H1 (cell line): Measurements from ENCODE around the gene CCDC30. TPM values are rescaled to one million over a fixed set of nuclear protein-coding genes. Genes with fewer than 3 reads are reported as not detected.
A peak's percentile ranks its signal among the peaks of the same experiment; 100 is the strongest.

Source experiments
- CTCF ChIA-PET: fragments of 300-600 bp; sonication (Branson Sonifier 250); formaldehyde crosslinking; loops from one replicate; lab custom pipeline; 2021; ENCODE audit not compliant: partially characterized antibody; lab: Charles Lee
- POLR2A ChIA-PET: fragments of 300-600 bp; sonication (Branson Sonifier 250); formaldehyde crosslinking; loops from one replicate; lab custom pipeline; 2021; ENCODE audit warnings: inconsistent platforms; ENCODE audit not compliant: partially characterized antibody; lab: Charles Lee
- DNase-seq, 2 experiments: peaks; one replicate each; pipeline versions ENCODE4 v3.0.0 to v3.0.0-alpha.2; 2010 to 2022; ENCODE audit warnings: low spot score in 2 of 2, low read depth in 1 of 2, mixed read lengths in 1 of 2
- FAIRE-seq: peaks from 2 replicates; lab custom pipeline; 2011; peaks lifted over from hg19 to GRCh38; lab: Jason Lieb, UNC
- H2AFZ ChIP-seq: 2 replicates; pipeline ENCODE4 v1.8.1; 2012; ENCODE audit warnings: low read length, inconsistent platforms
- H2AK5ac ChIP-seq: 2 replicates; pipeline ENCODE4 v1.6.1; 2013; ENCODE audit warnings: low read depth, low read length
- H2BK120ac ChIP-seq: replicated peaks from 2 replicates; pipeline ENCODE3; 2013; ENCODE audit warnings: low read depth, low read length, inconsistent platforms
- H2BK12ac ChIP-seq: 2 replicates; pipeline ENCODE4 v1.6.1; 2013; ENCODE audit warnings: low read depth, low read length
- H2BK15ac ChIP-seq: 2 replicates; pipeline ENCODE4 v1.6.1; 2013; ENCODE audit warnings: low read length
- H2BK20ac ChIP-seq: 2 replicates; pipeline ENCODE4 v1.6.1; 2013; ENCODE audit warnings: low read length
- H2BK5ac ChIP-seq: 2 replicates; pipeline ENCODE4 v1.6.1; 2013; ENCODE audit warnings: low read depth, low read length
- H3K14ac ChIP-seq: 2 replicates; pipeline ENCODE4 v1.6.1; 2013; ENCODE audit warnings: inconsistent platforms; ENCODE audit not compliant: insufficient read length
- H3K18ac ChIP-seq: 2 replicates; pipeline ENCODE4 v1.6.1; 2013; ENCODE audit warnings: low read length; ENCODE audit errors: extremely low read depth
- H3K23ac ChIP-seq: 2 replicates; pipeline ENCODE4 v1.6.1; 2013; ENCODE audit warnings: inconsistent platforms; ENCODE audit not compliant: insufficient read length
- H3K23me2 ChIP-seq: 2 replicates; pipeline ENCODE4 v1.6.1; 2013; ENCODE audit warnings: low read depth, low read length
- H3K27ac ChIP-seq: 2 replicates; pipeline ENCODE4 v1.6.1; 2011; ENCODE audit warnings: low read depth, low read length, inconsistent platforms
- H3K27me3 ChIP-seq, 4 experiments: replicated peaks in 1 of 4; 1 replicate in 1 of 4; 2 replicates in 3 of 4; pipeline versions ENCODE4 v1.6.1 to v1.8.1; 2011 to 2013; ENCODE audit warnings: low read length in 3 of 4, mild to moderate bottlenecking in 3 of 4, inconsistent platforms in 2 of 4, mixed read lengths in 2 of 4, moderate library complexity in 1 of 4; ENCODE audit not compliant: control insufficient read depth in 3 of 4, insufficient read depth in 3 of 4; ENCODE audit errors: extremely low read depth in 1 of 4
- H3K36me3 ChIP-seq, 4 experiments: 2 replicates each; pipeline versions ENCODE4 v1.6.1 to v1.8.1; 2011 to 2013; ENCODE audit warnings: mild to moderate bottlenecking in 4 of 4, low read length in 3 of 4, moderate library complexity in 2 of 4, control low read depth in 1 of 4, inconsistent platforms in 1 of 4; ENCODE audit not compliant: insufficient read depth in 4 of 4, control insufficient read depth in 2 of 4
- H3K4ac ChIP-seq: replicated peaks from 2 replicates; pipeline ENCODE3; 2013; ENCODE audit warnings: low read length, low read depth, mixed read lengths, inconsistent platforms; ENCODE audit not compliant: insufficient read length
- H3K4me1 ChIP-seq, 4 experiments: replicated peaks in 1 of 4; 1 replicate in 1 of 4; 2 replicates in 3 of 4; pipeline versions ENCODE4 v1.6.1 to v1.8.1; 2011 to 2013; ENCODE audit warnings: low read length in 3 of 4, inconsistent platforms in 2 of 4, mixed read lengths in 1 of 4; ENCODE audit not compliant: insufficient read depth in 4 of 4, control insufficient read depth in 3 of 4
- H3K4me2 ChIP-seq, 2 experiments: 2 replicates each; pipeline versions ENCODE4 v1.6.1 to v1.8.1; 2011 to 2013; ENCODE audit warnings: low read depth in 2 of 2, low read length in 2 of 2, control low read depth in 1 of 2, inconsistent platforms in 1 of 2, mild to moderate bottlenecking in 1 of 2; ENCODE audit not compliant: insufficient read depth in 1 of 2
- H3K4me3 ChIP-seq, 4 experiments: fragments of 200-600, 300-600 bp in 1 of 4; sonication (generic), shearing (Covaris generic), sonication (Bioruptor Twin) in 1 of 4; 2 replicates each; pipeline versions ENCODE4 v1.5.1 to v1.8.1; 2011 to 2016; ENCODE audit warnings: low read length in 4 of 4, low read depth in 3 of 4, control low read depth in 2 of 4, inconsistent platforms in 2 of 4, mild to moderate bottlenecking in 2 of 4, mixed read lengths in 1 of 4, moderate library complexity in 1 of 4; ENCODE audit not compliant: insufficient read depth in 2 of 4; ENCODE audit errors: extremely low read depth in 1 of 4
- H3K56ac ChIP-seq: replicated peaks from 2 replicates; pipeline ENCODE3; 2013; ENCODE audit warnings: low read depth, mild to moderate bottlenecking, mixed read lengths, low read length, inconsistent platforms; ENCODE audit not compliant: insufficient read length
- H3K79me1 ChIP-seq: 2 replicates; pipeline ENCODE4 v1.6.1; 2013; ENCODE audit warnings: low read depth, low read length, control low read depth
- H3K79me2 ChIP-seq, 2 experiments: 2 replicates each; pipeline versions ENCODE4 v1.6.1 to v1.8.1; 2012 to 2013; ENCODE audit warnings: low read length in 2 of 2, mild to moderate bottlenecking in 2 of 2, inconsistent platforms in 1 of 2; ENCODE audit not compliant: insufficient read depth in 2 of 2, control insufficient read depth in 1 of 2
- H3K9ac ChIP-seq, 4 experiments: replicated peaks in 1 of 4; 1 replicate in 1 of 4; 2 replicates in 3 of 4; pipeline versions ENCODE4 v1.6.1 to v1.8.1; 2011 to 2013; ENCODE audit warnings: low read depth in 3 of 4, low read length in 3 of 4, control low read depth in 2 of 4, mild to moderate bottlenecking in 2 of 4, moderate library complexity in 2 of 4, inconsistent platforms in 1 of 4; ENCODE audit errors: extremely low read depth in 1 of 4
- H3K9me3 ChIP-seq, 2 experiments: 2 replicates each; pipeline versions ENCODE4 v1.6.1 to v1.8.1; 2012 to 2013; ENCODE audit warnings: mild to moderate bottlenecking in 2 of 2, moderate library complexity in 2 of 2, control low read depth in 1 of 2, inconsistent platforms in 1 of 2, low read depth in 1 of 2, low read length in 1 of 2, mixed read lengths in 1 of 2; ENCODE audit not compliant: insufficient read depth in 2 of 2
- H4K20me1 ChIP-seq, 2 experiments: replicated peaks in 1 of 2; 2 replicates each; pipeline versions ENCODE3 to v1.8.1; 2011 to 2013; ENCODE audit warnings: inconsistent platforms in 2 of 2, low read length in 2 of 2, mild to moderate bottlenecking in 1 of 2; ENCODE audit not compliant: insufficient read depth in 2 of 2, control insufficient read depth in 1 of 2
- H4K5ac ChIP-seq: 2 replicates; pipeline ENCODE4 v1.6.1; 2013; ENCODE audit warnings: low read length, low read depth, mixed read lengths, inconsistent platforms; ENCODE audit not compliant: insufficient read length
- H4K8ac ChIP-seq: 2 replicates; pipeline ENCODE4 v1.8.0; 2013; ENCODE audit warnings: mild to moderate bottlenecking, moderate library complexity, low read length, inconsistent platforms; ENCODE audit not compliant: insufficient read depth; ENCODE audit errors: extremely low read depth
- H4K91ac ChIP-seq: replicated peaks from 2 replicates; pipeline ENCODE3; 2013; ENCODE audit warnings: low read length, mixed read lengths, inconsistent platforms; ENCODE audit not compliant: insufficient read length
- ATF2 ChIP-seq: IDR thresholded peaks from 2 replicates; pipeline ENCODE4 v1.6.1; 2012; ENCODE audit warnings: low read length, inconsistent platforms
- BACH1 ChIP-seq: IDR thresholded peaks from 2 replicates; pipeline ENCODE4 v1.6.1; 2012; ENCODE audit warnings: low read length, improper control_type of control experiment
- BRCA1 ChIP-seq: IDR thresholded peaks from 2 replicates; pipeline ENCODE4 v1.6.1; 2012; ENCODE audit warnings: low read depth, low read length, improper control_type of control experiment
- CTBP2 ChIP-seq: IDR thresholded peaks from 2 replicates; pipeline ENCODE4 v1.7.0; 2011; ENCODE audit warnings: borderline replicate concordance, mild to moderate bottlenecking, moderate library complexity, mixed read lengths, low read length; ENCODE audit not compliant: insufficient read depth, insufficient read length
- POLR2A ChIP-seq, 2 experiments: IDR thresholded peaks; 1 replicate in 1 of 2; 2 replicates in 1 of 2; pipeline ENCODE4 v1.6.1; 2011; ENCODE audit warnings: low read depth in 2 of 2, low read length in 2 of 2, mild to moderate bottlenecking in 2 of 2; ENCODE audit errors: control extremely low read depth in 1 of 2
- RNF2 ChIP-seq: fragments of 200-900, 300-1000 bp; sonication (generic); IDR thresholded peaks from 2 replicates; pipeline ENCODE4 v1.7.1; 2016; ENCODE audit warnings: borderline replicate concordance, low read depth, mild to moderate bottlenecking, antibody characterized with exemption, low read length; ENCODE audit not compliant: poor library complexity, severe bottlenecking; ENCODE audit errors: missing control alignments
- SIN3A ChIP-seq, 2 experiments: IDR thresholded peaks in 1 of 2; conservative IDR thresholded peaks in 1 of 2; 2 replicates each; pipeline ENCODE4 v1.6.1; 2011 to 2012; ENCODE audit warnings: low read length in 2 of 2, improper control_type of control experiment in 1 of 2, low read depth in 1 of 2, mild to moderate bottlenecking in 1 of 2
- SP4 ChIP-seq: IDR thresholded peaks from 2 replicates; pipeline ENCODE4 v1.6.1; 2012; ENCODE audit warnings: low read length, inconsistent platforms
- WGBS, 2 experiments: shearing (Covaris generic) in 1 of 2; methylation state at CpG; one replicate each; pipeline versions ENCODE4 v1.1.6 to v1.1.7; 2013 to 2015; ENCODE audit warnings: low lambda C conversion rate in 2 of 2, mixed read lengths in 2 of 2, inconsistent platforms in 1 of 2, low coverage in 1 of 2, missing lambda C conversion rate in 1 of 2; ENCODE audit not compliant: insufficient replicate concordance in 2 of 2, insufficient coverage in 1 of 2, insufficient read length in 1 of 2; ENCODE audit errors: extremely low coverage in 1 of 2, missing lambda C conversion rate in 1 of 2; 5-methylcytosine and 5-hydroxymethylcytosine counted together
- polyA plus RNA-seq, 7 experiments: library from polyadenylated mRNA; depleted of rRNA in 3 of 7; stranded (reverse) in 5 of 7; unstranded in 2 of 7; fragments of >200 nt in 5 of 7; fragments of 200-250 nt in 2 of 7; gene quantifications; 1 replicate in 5 of 7; 2 replicates in 1 of 7; 4 replicates in 1 of 7; pipeline versions ENCODE4 v1.2.1 to v1.2.3, GENCODE V29; 2011 to 2013; ENCODE audit warnings: missing spikeins in 2 of 7, mixed read lengths in 2 of 7
- total RNA-seq: library from RNA; stranded (reverse); fragmentation: NEBNext Ultra II Directional; extraction: Animal tissue kit (Norgen Biotek cat#: 25700); gene quantifications from 2 replicates; pipeline ENCODE4 v1.2.1, GENCODE V29; 2021

Gene CCDC30
- total and polyA plus RNA-seq, 2 of the 8 experiments (the other 6 are each of a cell fraction or from before 2014, with no cell fraction given) = 0.60 to 1.8 TPM

- no peak overlapping the region for H3K4ac ChIP-seq
- H4K8ac ChIP-seq = no peak overlapping the region
- FAIRE-seq (no peak), DNase-seq (no peak)
- H3K27me3 ChIP-seq = no peaks in the 10 kb centered on the region
- H2BK5ac ChIP-seq = no peak overlapping the region
- no peak for TF ChIP-seq BRCA1
- TF ChIP-seq CTBP2 = no peak
- TF ChIP-seq SIN3A (conservative IDR thresholded peaks at IDR 0.05 in 1 of 2, IDR thresholded peaks at IDR 0.05 in 1 of 2; ENCODE audit: low read depth in 1 of 2, low read length in 2 of 2) = no peak
- TF ChIP-seq BACH1 = no peak
- TF ChIP-seq SP4 = no peak
- TF ChIP-seq POLR2A (IDR thresholded peaks at IDR 0.05; ENCODE audit: control extremely low read depth in 1 of 2, low read depth in 2 of 2, low read length in 2 of 2) = no peak
- TF ChIP-seq ATF2 = no peak
- no peak for TF ChIP-seq RNF2
- no peak overlapping the region for H3K27ac ChIP-seq
- no peak overlapping the region for H2BK12ac ChIP-seq
- no peak overlapping the region for H2AK5ac ChIP-seq
- H3K14ac ChIP-seq = no peak overlapping the region
- no peaks in the 10 kb centered on the region for H3K9me3 ChIP-seq
- H3K4me2 ChIP-seq = peak overlapping the region; percentile 4 to 41; a peak in 1 of 4 replicates
- peaks cover 59 to 98% of the 10 kb centered on the region in 2 experiments for H3K79me2 ChIP-seq
- no peak overlapping the region for H2AFZ ChIP-seq
- 86% methylated on average over 2 of the region's 2 CpGs; no CpG with 5 or more reads in 1 of the 2 experiments for WGBS, 2 experiments
- H3K23me2 ChIP-seq = no peaks in the 10 kb centered on the region; the same call in 1 of the 2 replicates
- H3K4me3 ChIP-seq = no peak overlapping the region
- peaks cover 0 to 9% (median 4%) of the 10 kb centered on the region in 4 experiments; a peak in 3 of 7 replicates for H3K4me1 ChIP-seq
- peaks cover 10 to 63% (median 27%) of the 10 kb centered on the region in 4 experiments for H3K36me3 ChIP-seq
- H3K18ac ChIP-seq = no peak overlapping the region
- no peak overlapping the region for H3K23ac ChIP-seq
- no peaks in the 10 kb centered on the region; the same call in none of the 2 replicates for H3K79me1 ChIP-seq
- no peak overlapping the region for H2BK120ac ChIP-seq
- H3K56ac ChIP-seq = no peak overlapping the region
- no peak overlapping the region for H3K9ac ChIP-seq
- H2BK15ac ChIP-seq = no peak overlapping the region
- no peak overlapping the region for H4K5ac ChIP-seq
- H2BK20ac ChIP-seq = no peak overlapping the region
- POLR2A ChIA-PET = interaction anchor here (0.9 to 4.2 kb wide), 7 partner anchors 9 to 41 kb away, joined by 3 to 94 read pairs (median 6); partner anchors contain the start of gene YBX1
- H4K20me1 ChIP-seq = peaks cover 35 to 51% of the 10 kb centered on the region in 2 experiments
- CTCF ChIA-PET = interaction anchor here (1.1 to 1.8 kb wide), 5 partner anchors 24 to 54 kb away, joined by 3 to 6 read pairs (median 3); no protein-coding TSS in a partner anchor
- no peak overlapping the region for H4K91ac ChIP-seq
These were observed 229.8 kb downstream of the CCDC30 start for GRCh38 chr1:42692911-42693310.
